Prostate gland (tissue), 2 donors: Measurements from ENCODE around the gene NKAIN4.

ENCODE experiments used
- POLR2A ChIP-seq: fragments of 450-650 bp; IDR thresholded peaks from one replicate; pipeline ENCODE4 v1.6.1; 2016; ENCODE audit warnings: antibody characterized with exemption, mild to moderate bottlenecking
- POLR2AphosphoS5 ChIP-seq: sonication (generic); formaldehyde crosslinking; IDR thresholded peaks from one replicate; pipeline ENCODE4 v1.6.1; 2017; ENCODE audit warnings: antibody characterized with exemption
- TF ChIP-seq, protein P1 (sequence below), 4 experiments: fragments of 200-600 bp in 2 of 4; fragments of 450-650 bp in 2 of 4; sonication (generic) in 2 of 4; IDR thresholded peaks; 1 replicate in 3 of 4; 2 replicates in 1 of 4; pipeline ENCODE4 v1.5.1; 2016 to 2019; ENCODE audit warnings: antibody characterized with exemption in 4 of 4, mild to moderate bottlenecking in 2 of 4, moderate library complexity in 2 of 4

DNA sequence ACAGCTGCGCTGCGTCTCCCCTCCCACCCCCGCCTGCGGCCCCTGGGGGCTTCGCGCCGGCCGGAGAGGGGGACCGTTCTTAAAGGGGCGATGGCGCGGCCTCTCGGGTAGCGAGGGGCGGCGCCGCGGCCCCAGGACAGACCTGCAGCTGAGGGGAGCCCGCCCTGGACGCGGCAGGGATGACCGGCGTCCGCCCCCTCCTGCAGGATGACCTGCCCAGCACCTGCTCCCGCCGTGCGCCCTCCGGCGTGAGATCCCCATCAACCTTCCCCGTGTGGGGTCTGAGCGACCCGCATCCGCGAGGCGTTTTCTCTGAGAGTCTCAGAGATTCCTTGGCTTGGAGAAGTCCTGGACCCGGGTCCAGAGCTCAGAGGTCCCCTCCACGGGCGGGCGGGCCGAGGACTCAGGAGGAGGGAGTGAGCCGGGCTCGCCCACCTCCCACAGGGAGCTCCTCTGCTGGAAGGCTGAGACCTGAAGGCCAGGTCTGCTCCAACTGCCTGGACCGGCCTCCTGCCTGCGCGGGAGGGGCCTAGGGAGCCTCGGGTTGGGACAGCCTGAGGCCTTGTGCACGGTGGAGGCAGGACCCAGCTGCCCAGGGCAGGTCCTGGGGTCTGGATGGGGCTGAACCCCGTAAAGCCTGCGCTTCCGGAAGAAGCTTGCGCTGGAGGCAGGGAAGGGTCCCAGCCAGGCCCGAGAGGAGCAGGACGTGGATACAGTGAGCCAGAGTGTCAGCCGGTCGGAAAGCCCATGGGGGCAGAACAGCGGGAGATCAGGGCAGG is 532 bp upstream of the NKAIN4 start:
- TF ChIP-seq, protein P1, sequence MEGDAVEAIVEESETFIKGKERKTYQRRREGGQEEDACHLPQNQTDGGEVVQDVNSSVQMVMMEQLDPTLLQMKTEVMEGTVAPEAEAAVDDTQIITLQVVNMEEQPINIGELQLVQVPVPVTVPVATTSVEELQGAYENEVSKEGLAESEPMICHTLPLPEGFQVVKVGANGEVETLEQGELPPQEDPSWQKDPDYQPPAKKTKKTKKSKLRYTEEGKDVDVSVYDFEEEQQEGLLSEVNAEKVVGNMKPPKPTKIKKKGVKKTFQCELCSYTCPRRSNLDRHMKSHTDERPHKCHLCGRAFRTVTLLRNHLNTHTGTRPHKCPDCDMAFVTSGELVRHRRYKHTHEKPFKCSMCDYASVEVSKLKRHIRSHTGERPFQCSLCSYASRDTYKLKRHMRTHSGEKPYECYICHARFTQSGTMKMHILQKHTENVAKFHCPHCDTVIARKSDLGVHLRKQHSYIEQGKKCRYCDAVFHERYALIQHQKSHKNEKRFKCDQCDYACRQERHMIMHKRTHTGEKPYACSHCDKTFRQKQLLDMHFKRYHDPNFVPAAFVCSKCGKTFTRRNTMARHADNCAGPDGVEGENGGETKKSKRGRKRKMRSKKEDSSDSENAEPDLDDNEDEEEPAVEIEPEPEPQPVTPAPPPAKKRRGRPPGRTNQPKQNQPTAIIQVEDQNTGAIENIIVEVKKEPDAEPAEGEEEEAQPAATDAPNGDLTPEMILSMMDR (IDR thresholded peaks at IDR 0.05) = no peak
- no peak for TF ChIP-seq POLR2A
- no peak for TF ChIP-seq POLR2AphosphoS5
